Fibroblast of skin of left biceps (primary cell): Measurements from ENCODE around the gene CRADD.
"Not testable (repeated sequence)": the region's sequence is repeated elsewhere in the genome, so short reads cannot be mapped to it uniquely, and the experiment has no call there.

ENCODE experiments used
- DNase-seq, 2 experiments: peaks; one replicate each; pipeline ENCODE4 v3.0.0-alpha.2; 2013; ENCODE audit warnings: low read depth in 2 of 2

Gene CRADD

DNA sequence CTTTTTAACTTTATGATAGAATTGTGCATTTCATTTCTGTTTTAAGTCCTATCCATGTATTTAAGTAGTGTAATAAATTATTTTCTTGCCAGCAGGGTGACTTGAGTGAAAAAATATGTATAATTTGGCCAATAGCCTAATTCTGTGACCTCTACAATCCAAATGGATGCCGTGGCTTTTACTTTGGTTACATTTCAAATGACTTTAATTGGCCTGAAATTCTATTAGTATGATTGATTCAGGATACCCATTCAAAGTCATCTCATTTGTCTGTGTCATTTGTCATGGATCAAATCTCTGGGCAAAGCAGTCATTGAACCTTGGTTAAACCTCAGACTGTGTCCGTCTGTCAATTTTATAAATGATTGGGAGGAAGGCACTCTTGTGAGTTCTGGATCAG is 29.6 kb downstream of the CRADD start:
- no peak for DNase-seq

DNA sequence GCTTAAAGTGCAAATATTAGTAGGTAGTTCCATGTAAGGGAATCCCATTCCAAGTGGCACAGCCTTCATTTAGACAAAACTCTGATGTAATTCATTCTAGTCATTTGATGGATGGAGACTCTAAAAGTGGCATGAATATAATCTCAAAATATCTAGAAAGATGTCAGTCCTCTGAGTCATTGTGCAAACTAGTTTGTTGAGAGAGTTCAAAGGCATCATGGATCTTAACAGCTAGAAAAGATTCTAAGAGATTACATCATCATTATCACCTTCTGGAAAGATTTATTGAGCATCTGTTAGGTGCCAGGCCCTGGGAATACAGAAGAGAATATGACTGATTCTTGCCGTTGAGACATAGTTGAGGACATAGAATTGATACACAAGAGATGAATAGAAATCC is 30.7 kb downstream of the CRADD start:
- DNase-seq, result peak in 1 of 2 experiments; percentile 29

DNA sequence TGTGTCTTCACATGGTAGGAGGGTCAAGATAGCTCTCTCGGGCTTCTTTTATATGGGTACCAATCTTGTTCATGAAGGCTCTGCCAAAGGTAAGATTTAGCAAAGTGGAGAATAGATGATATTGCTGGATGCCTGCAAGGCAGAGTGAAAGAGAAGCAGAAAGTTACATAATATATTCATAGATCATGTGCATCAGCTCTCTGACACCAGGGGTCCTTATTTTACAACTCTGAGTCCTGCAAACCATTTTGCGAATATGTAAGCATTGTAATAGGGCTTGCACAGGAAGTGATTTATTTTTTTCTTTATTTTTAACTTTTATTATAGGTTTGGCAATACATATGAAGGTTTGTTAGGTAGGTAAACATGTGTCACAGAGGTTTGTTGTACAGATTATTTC is 31.8 kb downstream of the CRADD start:
- DNase-seq, result no peak

DNA sequence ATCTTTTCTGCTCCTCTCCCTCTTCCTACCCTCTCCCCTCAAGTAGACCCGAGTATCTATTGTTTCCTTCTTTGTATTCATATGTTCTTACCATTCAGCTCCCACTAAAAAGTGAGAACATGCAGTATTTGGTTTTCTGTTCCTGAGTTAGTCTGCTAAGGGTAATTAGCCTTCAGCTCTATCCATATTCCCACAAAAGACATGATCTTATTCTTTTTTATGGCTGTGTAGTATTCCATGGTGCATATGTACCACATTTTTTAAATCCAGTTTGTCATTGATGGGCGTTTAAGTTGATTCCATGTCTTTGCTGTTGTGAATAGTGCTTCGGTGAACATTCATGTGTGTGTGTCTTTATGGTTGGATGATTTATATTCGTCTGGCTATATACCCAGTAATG is 32.2 kb downstream of the CRADD start:
- no peak for DNase-seq

DNA sequence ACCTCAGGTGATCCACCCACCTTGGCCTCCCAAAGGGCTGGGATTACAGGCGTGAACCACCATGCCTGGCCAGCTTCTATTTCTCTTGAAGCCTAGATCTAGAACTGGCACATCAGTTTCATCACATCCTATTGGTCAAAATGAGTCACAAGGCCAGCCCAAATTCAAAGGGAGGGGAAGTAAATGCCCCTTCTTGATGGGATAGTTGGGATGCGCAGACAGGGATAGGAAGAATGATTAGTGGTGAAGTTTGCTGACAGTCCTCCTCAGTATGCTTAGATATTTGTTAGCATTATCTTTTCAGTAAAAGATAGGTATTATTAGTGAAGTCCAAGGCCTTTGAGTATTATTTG is 33.4 kb downstream of the CRADD start:
- DNase-seq, result no peak

DNA sequence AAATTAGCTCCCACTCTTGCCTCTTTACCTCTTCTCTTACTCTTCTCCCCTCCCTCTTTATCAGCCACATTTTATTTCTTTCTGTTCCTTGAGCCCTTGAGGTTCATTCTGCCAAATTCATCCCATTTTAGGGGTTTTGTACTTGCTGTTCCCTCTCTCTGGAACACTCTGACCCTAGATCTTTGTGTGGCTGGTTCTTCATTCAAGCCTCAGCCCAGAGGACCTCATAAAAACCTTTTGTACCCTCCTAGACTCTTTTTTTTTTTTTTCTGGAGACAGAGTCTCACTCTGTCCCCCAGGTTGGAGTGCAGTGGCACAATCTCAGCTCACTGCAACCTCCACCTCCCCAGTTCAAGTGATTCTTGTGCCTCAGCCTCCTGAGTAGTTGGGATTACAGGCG is 34.3 kb downstream of the CRADD start:
- not testable (repeated sequence) for DNase-seq

DNA sequence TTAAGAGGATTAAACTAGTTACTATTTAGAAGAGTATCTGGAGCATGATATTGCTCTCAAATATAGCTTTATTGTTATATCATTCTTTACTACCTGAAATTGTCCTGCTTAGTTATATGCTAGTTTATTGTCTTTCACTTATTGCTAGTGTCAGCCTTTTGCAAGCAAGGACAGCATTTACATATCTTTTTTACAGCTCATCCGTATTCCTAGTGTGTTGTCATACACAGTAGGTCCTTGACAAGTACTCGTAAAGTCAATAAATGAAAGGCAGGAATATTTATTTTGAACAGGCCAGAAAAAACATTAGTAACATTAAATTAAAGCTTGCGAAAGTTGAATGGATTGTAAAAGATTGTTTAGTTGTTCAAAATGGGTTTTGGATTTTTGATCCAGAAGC is 35.0 kb downstream of the CRADD start:
- no peak for DNase-seq

DNA sequence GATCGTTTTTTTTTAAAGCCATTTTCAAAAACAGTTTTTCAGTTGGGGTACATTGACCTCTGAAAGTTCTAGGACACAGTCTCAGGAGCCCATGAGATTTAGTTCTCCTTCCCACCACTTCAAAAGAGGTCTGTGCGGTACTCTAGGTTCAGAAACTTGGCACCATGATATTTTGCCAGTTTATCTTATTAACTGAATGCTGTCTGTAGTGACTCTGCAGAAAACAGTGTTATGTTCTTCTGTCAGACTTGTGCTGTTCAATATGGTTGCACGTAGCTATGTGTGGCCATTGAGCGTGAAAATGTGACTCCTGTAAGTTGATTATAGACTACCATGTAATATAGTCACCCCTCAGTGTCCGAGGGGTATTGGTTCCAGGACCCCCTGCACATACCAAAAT is 35.9 kb downstream of the CRADD start:
- DNase-seq, result no peak

DNA sequence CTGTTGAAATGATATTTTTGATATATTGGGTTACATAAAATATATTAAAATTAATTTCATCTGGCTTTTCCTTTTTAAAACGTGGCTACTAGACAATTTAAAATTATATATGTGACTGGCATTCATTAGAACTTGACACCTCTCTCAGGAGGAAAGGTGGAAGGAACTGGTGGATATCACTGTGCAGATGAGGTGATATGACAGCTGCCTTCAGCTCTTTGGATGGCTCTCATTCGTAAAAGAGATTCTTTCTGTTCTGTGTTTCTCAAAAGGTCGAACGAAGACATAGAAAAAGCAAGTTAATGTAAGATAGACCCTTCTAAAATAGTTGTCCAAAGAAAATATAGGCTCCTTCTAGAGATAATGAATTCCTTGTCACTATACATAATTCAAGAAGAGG is 36.6 kb downstream of the CRADD start:
- no peak for DNase-seq

DNA sequence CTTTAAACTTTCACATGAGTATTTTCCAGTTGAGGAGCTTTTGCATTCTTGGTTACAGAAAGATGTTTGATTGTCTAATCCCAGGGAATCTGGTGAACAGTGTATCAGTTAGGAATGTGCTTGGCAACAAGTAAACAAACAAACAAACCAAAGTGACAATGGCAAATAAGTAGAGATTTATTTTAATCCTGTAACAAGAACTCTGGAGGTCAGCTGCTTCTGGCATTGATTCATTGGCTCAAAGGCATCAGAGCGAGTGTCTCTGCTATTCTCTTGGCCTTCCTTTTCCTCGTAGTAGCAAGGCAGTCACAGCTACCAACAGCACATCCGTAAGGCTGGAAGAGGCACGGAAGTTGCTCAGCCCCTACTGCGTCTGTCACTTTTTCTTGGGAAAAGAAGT is 37.2 kb downstream of the CRADD start:
- DNase-seq, result no peak

DNA sequence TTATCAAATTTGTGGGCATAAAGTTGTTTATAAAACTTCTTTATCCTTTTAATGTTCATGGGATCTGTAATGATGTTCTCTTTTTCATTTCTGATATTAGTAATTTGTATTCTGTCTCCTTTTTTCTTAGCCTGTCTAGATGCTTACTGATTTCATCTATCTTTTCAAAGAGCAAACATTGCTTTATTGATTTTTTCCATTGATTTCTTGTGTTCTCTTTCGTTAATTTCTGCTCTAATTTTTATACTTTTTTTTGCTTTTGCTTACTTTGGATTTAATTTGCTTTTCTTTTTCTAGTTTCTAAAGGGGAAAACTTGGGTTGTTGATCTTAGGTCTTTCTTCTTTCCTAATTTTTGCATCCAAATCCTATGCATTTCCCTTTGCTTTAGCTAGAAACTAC is 42.5 kb downstream of the CRADD start:
- DNase-seq, result no peak

DNA sequence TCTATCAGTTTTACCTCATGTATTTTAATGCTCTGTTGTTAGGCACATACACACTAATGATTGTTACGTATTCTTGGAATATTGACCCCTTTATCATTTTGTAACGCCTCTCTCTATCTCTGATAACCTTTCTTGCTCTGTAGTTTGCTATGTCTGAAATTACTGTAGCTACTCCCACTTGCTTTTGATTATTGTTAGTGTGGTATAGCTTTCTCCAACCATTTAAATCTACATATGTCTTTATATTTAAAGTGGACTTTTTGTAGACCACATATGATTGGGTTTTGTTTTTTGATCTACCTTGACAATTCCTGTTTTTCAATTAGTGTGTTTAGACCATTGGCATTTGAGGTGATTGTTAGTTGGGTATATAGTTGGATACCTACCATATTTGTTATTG is 43.4 kb downstream of the CRADD start:
- DNase-seq, result no peak

DNA sequence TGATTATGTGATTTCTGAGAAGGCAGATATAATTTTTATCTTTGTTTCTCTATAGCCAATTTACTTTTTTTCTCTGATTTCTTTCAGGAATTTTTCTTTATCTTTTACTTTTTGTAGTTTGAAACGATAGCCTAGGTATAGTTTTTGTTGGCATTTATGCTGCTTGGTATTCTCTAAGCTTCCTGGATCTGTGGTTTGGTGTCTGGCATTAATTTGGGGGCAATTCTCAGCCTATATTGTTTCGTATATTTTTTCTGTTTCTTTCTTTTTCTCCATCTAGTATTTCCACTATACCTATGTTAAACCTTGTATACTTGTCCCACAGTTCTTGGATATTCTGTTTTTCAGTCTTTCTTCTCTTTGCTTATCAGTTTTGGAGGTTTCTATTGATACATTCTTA is 45.0 kb downstream of the CRADD start:
- no peak for DNase-seq

DNA sequence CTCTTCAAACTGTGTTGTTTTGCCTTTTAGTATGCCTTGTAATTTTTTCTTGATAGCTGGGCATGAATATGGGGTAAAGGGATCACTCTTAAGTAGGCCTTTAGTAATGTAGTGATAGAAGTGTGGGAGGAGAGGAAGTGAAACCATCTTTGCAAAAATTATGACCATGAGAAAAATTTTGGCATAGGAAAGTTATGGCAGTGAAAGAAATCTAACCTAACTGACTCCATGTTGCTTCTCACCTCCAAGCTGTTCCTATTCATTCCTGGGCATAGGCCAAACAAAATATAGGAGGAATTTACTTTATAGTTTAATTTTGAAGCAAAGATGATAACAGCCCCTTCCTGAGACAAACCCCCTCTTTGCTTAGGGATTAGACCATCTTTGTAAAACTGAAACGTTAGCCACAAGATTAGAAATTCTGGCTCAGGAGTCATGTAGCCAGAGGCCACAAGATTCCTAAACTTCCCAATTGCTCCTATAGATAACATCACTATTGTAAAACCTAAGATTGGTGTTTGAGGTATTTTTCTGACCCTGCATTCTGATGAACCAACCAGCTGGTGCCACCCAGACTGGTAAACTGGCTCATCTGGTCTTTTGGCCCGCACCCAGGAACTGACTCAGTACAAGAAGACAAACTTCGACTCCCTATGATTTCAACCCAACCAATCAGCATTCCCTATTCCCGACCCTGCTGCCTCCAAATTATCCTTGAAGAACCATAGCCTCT is 45.8 kb downstream of the CRADD start:
- no peak for DNase-seq

DNA sequence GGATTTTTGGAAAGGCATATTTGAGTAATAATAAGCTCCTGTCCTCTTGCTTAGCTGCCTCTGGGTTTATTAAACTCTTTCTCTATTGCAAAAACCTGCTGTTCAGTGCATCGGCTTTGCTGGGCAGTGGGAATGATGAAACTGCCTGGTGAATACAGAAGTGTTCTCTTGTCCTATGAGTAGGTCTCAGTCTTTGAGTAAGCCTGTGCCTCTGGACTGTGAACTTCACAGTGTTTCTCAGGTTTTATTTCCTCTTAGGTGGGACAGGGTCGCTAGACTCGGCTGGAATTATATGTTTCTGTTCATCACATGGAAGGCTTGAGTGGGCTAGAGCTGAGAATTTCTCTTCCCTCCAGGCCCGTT is 46.4 kb downstream of the CRADD start:
- DNase-seq, result no peak

DNA sequence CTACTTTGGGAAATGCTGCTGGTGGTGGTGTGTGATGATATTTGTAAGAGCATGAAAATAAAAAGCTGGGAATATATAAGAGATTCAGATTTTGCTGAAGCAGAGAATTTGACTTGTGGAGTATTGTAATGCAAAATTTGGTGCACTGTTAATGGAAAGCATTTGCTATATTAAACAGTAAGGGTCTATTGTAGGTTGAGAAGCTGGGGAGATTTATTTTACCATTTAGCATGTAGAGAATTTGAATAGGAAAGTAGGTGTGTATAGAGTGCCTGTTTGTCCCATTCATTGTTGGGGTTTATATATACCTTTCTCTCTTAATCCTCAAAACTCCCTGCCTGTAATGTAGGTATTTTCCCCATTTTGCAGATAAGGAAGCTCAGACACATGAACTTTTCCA is 48.4 kb downstream of the CRADD start:
- no peak for DNase-seq

DNA sequence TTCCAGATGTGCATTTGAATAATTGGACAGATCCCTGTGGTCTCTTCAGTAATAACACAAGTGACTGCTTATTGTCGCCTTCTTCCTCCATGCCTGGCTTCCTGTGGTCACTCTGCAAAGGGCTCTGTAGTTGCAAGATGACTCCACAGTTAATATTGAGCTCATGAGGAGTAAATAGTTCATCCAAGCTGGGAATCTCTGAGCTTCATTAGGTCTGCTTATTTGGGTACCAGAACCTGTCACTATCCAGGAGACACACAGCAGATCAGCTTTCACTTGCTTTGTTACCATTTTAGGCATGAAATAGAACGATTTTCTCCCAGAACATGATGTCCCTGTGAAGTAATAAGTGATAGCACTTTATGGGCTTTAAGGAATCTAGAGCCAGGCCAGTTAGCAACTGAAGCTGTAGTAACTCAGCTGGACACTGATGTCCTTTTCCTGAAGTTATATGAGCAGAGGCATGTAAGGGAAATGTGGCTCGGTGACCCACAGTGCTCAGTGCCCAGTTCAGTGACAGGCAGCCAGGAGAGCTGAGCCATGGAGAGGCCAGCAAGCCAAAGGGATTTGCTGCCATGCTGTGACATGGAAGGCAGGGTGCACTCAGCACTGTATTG is 50.1 kb downstream of the CRADD start:
- no peak for DNase-seq

DNA sequence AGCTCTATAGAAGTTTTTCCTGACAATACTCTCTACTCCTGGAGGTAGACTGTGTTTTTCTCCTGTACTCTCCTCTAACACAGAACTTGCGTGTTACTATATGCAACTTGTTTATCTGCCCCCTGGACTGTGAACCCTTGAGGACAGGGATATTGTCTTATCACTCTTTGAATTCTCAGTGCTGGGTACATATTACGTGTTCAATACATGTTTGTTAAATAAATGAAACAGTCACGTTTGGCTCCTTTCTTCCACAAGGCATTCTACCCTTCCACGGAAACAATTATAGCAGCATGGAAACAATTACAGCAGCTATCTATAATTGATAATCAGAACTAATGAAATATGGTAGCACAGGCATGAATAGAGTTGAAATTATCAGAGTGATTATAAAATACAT is 50.7 kb downstream of the CRADD start:
- no peak for DNase-seq

DNA sequence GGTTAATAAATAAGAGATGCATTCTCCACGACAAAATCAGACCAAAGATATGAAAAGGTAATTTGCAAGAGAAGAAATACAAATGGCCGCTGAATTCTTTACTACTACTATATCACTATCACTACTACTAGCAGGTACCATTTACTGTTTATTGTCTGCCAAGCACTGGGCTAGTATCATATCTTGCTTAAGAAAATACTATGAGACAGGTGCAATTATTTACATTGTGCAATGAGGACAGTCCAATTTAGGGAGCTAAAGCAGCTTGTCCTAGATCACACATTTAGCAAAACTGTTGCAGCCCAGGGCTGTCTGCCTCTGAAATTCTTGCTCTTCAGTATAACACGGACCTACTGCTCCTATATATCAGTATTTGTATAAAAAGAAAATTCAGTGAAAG is 52.8 kb downstream of the CRADD start:
- DNase-seq, result no peak

DNA sequence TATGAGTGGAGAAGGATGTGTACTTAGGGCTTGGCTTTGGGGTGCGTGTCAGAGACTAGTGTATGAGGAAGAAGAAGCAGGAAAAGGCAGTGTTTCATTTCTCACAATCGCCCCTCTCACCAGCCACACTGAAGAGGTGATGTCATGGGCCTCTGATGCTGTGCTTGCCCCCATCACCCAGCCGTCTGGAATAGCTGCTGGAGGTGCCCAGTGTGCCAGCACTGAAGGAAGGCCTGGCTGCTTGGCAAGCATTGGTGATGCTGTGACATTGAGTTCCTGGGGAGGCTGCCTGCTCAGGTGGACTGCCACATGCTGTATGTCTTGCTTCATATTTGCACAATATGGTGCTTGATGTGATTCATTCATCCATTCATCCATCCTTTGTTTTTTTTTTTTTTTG is 56.2 kb downstream of the CRADD start:
- no peak for DNase-seq

DNA sequence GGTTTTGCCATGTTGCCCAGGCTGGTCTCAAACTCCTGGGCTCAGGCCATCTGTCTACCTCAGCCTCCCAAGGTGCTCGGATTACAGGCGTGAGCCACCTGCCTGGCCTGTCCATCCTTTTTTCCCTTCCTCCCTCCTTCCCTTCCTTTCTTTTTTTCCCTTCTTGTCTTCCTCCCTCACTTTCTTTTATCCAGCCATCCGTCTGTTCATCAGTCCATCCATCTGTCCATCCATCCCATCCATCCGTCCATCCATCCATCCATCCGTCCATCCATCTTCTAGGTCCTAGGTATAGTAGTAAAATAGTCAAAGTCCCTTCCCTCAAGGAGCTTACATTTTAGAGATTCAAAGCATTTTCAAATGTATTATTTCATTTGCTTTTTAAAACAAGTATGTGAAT is 56.8 kb downstream of the CRADD start:
- no peak for DNase-seq

DNA sequence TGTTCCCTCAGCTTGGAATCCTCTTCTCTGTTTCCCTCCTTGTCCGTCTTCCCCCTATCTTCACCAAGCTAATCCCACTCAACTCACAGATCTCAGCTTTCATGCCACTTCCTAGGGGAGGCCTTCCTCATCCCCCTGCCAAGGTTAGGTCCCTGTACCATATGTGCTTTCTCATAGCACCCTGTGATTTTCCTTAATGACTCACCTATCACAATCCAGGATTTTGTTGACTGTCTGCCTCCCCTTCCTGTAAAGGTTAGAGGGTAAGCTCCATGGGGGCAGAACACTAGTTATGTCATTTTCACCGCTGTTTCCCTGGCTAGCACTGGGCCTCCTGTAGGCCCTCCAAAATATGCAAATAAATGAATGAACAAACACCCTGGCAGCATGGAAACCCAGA is 57.6 kb downstream of the CRADD start:
- DNase-seq, result no peak

DNA sequence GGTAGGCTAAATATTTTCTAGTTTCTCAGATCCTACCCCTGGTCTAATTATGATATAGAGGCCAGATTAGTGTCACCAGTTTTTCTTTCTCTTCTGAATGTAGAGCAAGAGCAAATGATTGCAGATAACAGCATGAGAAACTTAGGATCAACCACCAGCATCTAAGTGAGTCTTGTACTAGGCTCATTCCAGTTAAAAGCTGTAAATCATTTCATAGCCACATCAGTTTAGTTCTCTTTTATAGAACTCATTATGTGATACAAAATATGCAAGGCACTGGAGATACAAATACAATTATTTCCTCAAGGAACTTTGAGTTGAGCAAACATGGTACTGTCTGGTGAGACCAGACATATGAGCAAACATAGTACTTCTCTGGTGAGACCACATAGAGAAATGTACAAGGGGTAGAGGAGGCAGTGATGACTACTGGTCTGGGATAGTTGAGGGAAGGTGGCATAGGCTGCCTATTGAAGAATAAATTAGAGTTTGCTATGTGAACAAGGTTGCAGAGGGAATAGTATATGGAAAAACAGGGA is 59.5 kb downstream of the CRADD start:
- no peak for DNase-seq
